H1 (cell line): ENCODE data around the gene UMAD1. TPM values are rescaled to one million over a fixed set of nuclear protein-coding genes. Genes with fewer than 3 reads are reported as not detected.

Experiments
- CTCF ChIA-PET: fragments of 300-600 bp; sonication (Branson Sonifier 250); formaldehyde crosslinking; loops from one replicate; lab custom pipeline; 2021; ENCODE audit not compliant: partially characterized antibody; lab: Charles Lee
- POLR2A ChIA-PET: fragments of 300-600 bp; sonication (Branson Sonifier 250); formaldehyde crosslinking; loops from one replicate; lab custom pipeline; 2021; ENCODE audit warnings: inconsistent platforms; ENCODE audit not compliant: partially characterized antibody; lab: Charles Lee
- DNase-seq, 2 experiments: peaks; one replicate each; pipeline versions ENCODE4 v3.0.0 to v3.0.0-alpha.2; 2010 to 2022; ENCODE audit warnings: low spot score in 2 of 2, low read depth in 1 of 2, mixed read lengths in 1 of 2
- FAIRE-seq: peaks from 2 replicates; lab custom pipeline; 2011; peaks lifted over from hg19 to GRCh38; lab: Jason Lieb, UNC
- H2AFZ ChIP-seq: 2 replicates; pipeline ENCODE4 v1.8.1; 2012; ENCODE audit warnings: low read length, inconsistent platforms
- H2AK5ac ChIP-seq: 2 replicates; pipeline ENCODE4 v1.6.1; 2013; ENCODE audit warnings: low read depth, low read length
- H2BK120ac ChIP-seq: replicated peaks from 2 replicates; pipeline ENCODE3; 2013; ENCODE audit warnings: low read depth, low read length, inconsistent platforms
- H2BK12ac ChIP-seq: 2 replicates; pipeline ENCODE4 v1.6.1; 2013; ENCODE audit warnings: low read depth, low read length
- H2BK15ac ChIP-seq: 2 replicates; pipeline ENCODE4 v1.6.1; 2013; ENCODE audit warnings: low read length
- H2BK20ac ChIP-seq: 2 replicates; pipeline ENCODE4 v1.6.1; 2013; ENCODE audit warnings: low read length
- H2BK5ac ChIP-seq: 2 replicates; pipeline ENCODE4 v1.6.1; 2013; ENCODE audit warnings: low read depth, low read length
- H3K14ac ChIP-seq: 2 replicates; pipeline ENCODE4 v1.6.1; 2013; ENCODE audit warnings: inconsistent platforms; ENCODE audit not compliant: insufficient read length
- H3K18ac ChIP-seq: 2 replicates; pipeline ENCODE4 v1.6.1; 2013; ENCODE audit warnings: low read length; ENCODE audit errors: extremely low read depth
- H3K23ac ChIP-seq: 2 replicates; pipeline ENCODE4 v1.6.1; 2013; ENCODE audit warnings: inconsistent platforms; ENCODE audit not compliant: insufficient read length
- H3K23me2 ChIP-seq: 2 replicates; pipeline ENCODE4 v1.6.1; 2013; ENCODE audit warnings: low read depth, low read length
- H3K27ac ChIP-seq: 2 replicates; pipeline ENCODE4 v1.6.1; 2011; ENCODE audit warnings: low read depth, low read length, inconsistent platforms
- H3K27me3 ChIP-seq, 4 experiments: replicated peaks in 1 of 4; 1 replicate in 1 of 4; 2 replicates in 3 of 4; pipeline versions ENCODE4 v1.6.1 to v1.8.1; 2011 to 2013; ENCODE audit warnings: low read length in 3 of 4, mild to moderate bottlenecking in 3 of 4, inconsistent platforms in 2 of 4, mixed read lengths in 2 of 4, moderate library complexity in 1 of 4; ENCODE audit not compliant: control insufficient read depth in 3 of 4, insufficient read depth in 3 of 4; ENCODE audit errors: extremely low read depth in 1 of 4
- H3K36me3 ChIP-seq, 4 experiments: 2 replicates each; pipeline versions ENCODE4 v1.6.1 to v1.8.1; 2011 to 2013; ENCODE audit warnings: mild to moderate bottlenecking in 4 of 4, low read length in 3 of 4, moderate library complexity in 2 of 4, control low read depth in 1 of 4, inconsistent platforms in 1 of 4; ENCODE audit not compliant: insufficient read depth in 4 of 4, control insufficient read depth in 2 of 4
- H3K4ac ChIP-seq: replicated peaks from 2 replicates; pipeline ENCODE3; 2013; ENCODE audit warnings: low read length, low read depth, mixed read lengths, inconsistent platforms; ENCODE audit not compliant: insufficient read length
- H3K4me1 ChIP-seq, 4 experiments: replicated peaks in 1 of 4; 1 replicate in 1 of 4; 2 replicates in 3 of 4; pipeline versions ENCODE4 v1.6.1 to v1.8.1; 2011 to 2013; ENCODE audit warnings: low read length in 3 of 4, inconsistent platforms in 2 of 4, mixed read lengths in 1 of 4; ENCODE audit not compliant: insufficient read depth in 4 of 4, control insufficient read depth in 3 of 4
- H3K4me2 ChIP-seq, 2 experiments: 2 replicates each; pipeline versions ENCODE4 v1.6.1 to v1.8.1; 2011 to 2013; ENCODE audit warnings: low read depth in 2 of 2, low read length in 2 of 2, control low read depth in 1 of 2, inconsistent platforms in 1 of 2, mild to moderate bottlenecking in 1 of 2; ENCODE audit not compliant: insufficient read depth in 1 of 2
- H3K4me3 ChIP-seq, 4 experiments: fragments of 200-600, 300-600 bp in 1 of 4; sonication (generic), shearing (Covaris generic), sonication (Bioruptor Twin) in 1 of 4; 2 replicates each; pipeline versions ENCODE4 v1.5.1 to v1.8.1; 2011 to 2016; ENCODE audit warnings: low read length in 4 of 4, low read depth in 3 of 4, control low read depth in 2 of 4, inconsistent platforms in 2 of 4, mild to moderate bottlenecking in 2 of 4, mixed read lengths in 1 of 4, moderate library complexity in 1 of 4; ENCODE audit not compliant: insufficient read depth in 2 of 4; ENCODE audit errors: extremely low read depth in 1 of 4
- H3K56ac ChIP-seq: replicated peaks from 2 replicates; pipeline ENCODE3; 2013; ENCODE audit warnings: low read depth, mild to moderate bottlenecking, mixed read lengths, low read length, inconsistent platforms; ENCODE audit not compliant: insufficient read length
- H3K79me1 ChIP-seq: 2 replicates; pipeline ENCODE4 v1.6.1; 2013; ENCODE audit warnings: low read depth, low read length, control low read depth
- H3K79me2 ChIP-seq, 2 experiments: 2 replicates each; pipeline versions ENCODE4 v1.6.1 to v1.8.1; 2012 to 2013; ENCODE audit warnings: low read length in 2 of 2, mild to moderate bottlenecking in 2 of 2, inconsistent platforms in 1 of 2; ENCODE audit not compliant: insufficient read depth in 2 of 2, control insufficient read depth in 1 of 2
- H3K9ac ChIP-seq, 4 experiments: replicated peaks in 1 of 4; 1 replicate in 1 of 4; 2 replicates in 3 of 4; pipeline versions ENCODE4 v1.6.1 to v1.8.1; 2011 to 2013; ENCODE audit warnings: low read depth in 3 of 4, low read length in 3 of 4, control low read depth in 2 of 4, mild to moderate bottlenecking in 2 of 4, moderate library complexity in 2 of 4, inconsistent platforms in 1 of 4; ENCODE audit errors: extremely low read depth in 1 of 4
- H3K9me3 ChIP-seq, 2 experiments: 2 replicates each; pipeline versions ENCODE4 v1.6.1 to v1.8.1; 2012 to 2013; ENCODE audit warnings: mild to moderate bottlenecking in 2 of 2, moderate library complexity in 2 of 2, control low read depth in 1 of 2, inconsistent platforms in 1 of 2, low read depth in 1 of 2, low read length in 1 of 2, mixed read lengths in 1 of 2; ENCODE audit not compliant: insufficient read depth in 2 of 2
- H4K20me1 ChIP-seq, 2 experiments: replicated peaks in 1 of 2; 2 replicates each; pipeline versions ENCODE3 to v1.8.1; 2011 to 2013; ENCODE audit warnings: inconsistent platforms in 2 of 2, low read length in 2 of 2, mild to moderate bottlenecking in 1 of 2; ENCODE audit not compliant: insufficient read depth in 2 of 2, control insufficient read depth in 1 of 2
- H4K5ac ChIP-seq: 2 replicates; pipeline ENCODE4 v1.6.1; 2013; ENCODE audit warnings: low read length, low read depth, mixed read lengths, inconsistent platforms; ENCODE audit not compliant: insufficient read length
- H4K8ac ChIP-seq: 2 replicates; pipeline ENCODE4 v1.8.0; 2013; ENCODE audit warnings: mild to moderate bottlenecking, moderate library complexity, low read length, inconsistent platforms; ENCODE audit not compliant: insufficient read depth; ENCODE audit errors: extremely low read depth
- H4K91ac ChIP-seq: replicated peaks from 2 replicates; pipeline ENCODE3; 2013; ENCODE audit warnings: low read length, mixed read lengths, inconsistent platforms; ENCODE audit not compliant: insufficient read length
- CHD7 ChIP-seq: fragments of 300-600 bp; sonication (generic); IDR thresholded peaks from 2 replicates; pipeline ENCODE4 v1.7.1; 2012; ENCODE audit warnings: low read length, moderate library complexity, mild to moderate bottlenecking, inconsistent platforms; ENCODE audit not compliant: insufficient replicate concordance
- WGBS, 2 experiments: shearing (Covaris generic) in 1 of 2; methylation state at CpG; one replicate each; pipeline versions ENCODE4 v1.1.6 to v1.1.7; 2013 to 2015; ENCODE audit warnings: low lambda C conversion rate in 2 of 2, mixed read lengths in 2 of 2, inconsistent platforms in 1 of 2, low coverage in 1 of 2, missing lambda C conversion rate in 1 of 2; ENCODE audit not compliant: insufficient replicate concordance in 2 of 2, insufficient coverage in 1 of 2, insufficient read length in 1 of 2; ENCODE audit errors: extremely low coverage in 1 of 2, missing lambda C conversion rate in 1 of 2; 5-methylcytosine and 5-hydroxymethylcytosine counted together
- polyA plus RNA-seq, 7 experiments: library from polyadenylated mRNA; depleted of rRNA in 3 of 7; stranded (reverse) in 5 of 7; unstranded in 2 of 7; fragments of >200 nt in 5 of 7; fragments of 200-250 nt in 2 of 7; gene quantifications; 1 replicate in 5 of 7; 2 replicates in 1 of 7; 4 replicates in 1 of 7; pipeline versions ENCODE4 v1.2.1 to v1.2.3, GENCODE V29; 2011 to 2013; ENCODE audit warnings: missing spikeins in 2 of 7, mixed read lengths in 2 of 7
- total RNA-seq: library from RNA; stranded (reverse); fragmentation: NEBNext Ultra II Directional; extraction: Animal tissue kit (Norgen Biotek cat#: 25700); gene quantifications from 2 replicates; pipeline ENCODE4 v1.2.1, GENCODE V29; 2021

Gene UMAD1
- total and polyA plus RNA-seq, 2 of the 8 experiments (the other 6 are each of a cell fraction or from before 2014, with no cell fraction given) = 10.4 to 12.3 TPM

GRCh38 chr7:7843972-7844371 lies 203.4 kb downstream of the UMAD1 start:
- no peaks in the 10 kb centered on the region for H3K23me2 ChIP-seq
- no peak overlapping the region for H4K91ac ChIP-seq
- no peaks in the 10 kb centered on the region for H4K20me1 ChIP-seq
- no peak overlapping the region for H3K4me2 ChIP-seq
- no peak overlapping the region for H3K9ac ChIP-seq
- H2AFZ ChIP-seq = no peak overlapping the region
- H3K9me3 ChIP-seq = no peaks in the 10 kb centered on the region
- no peaks in the 10 kb centered on the region for H3K79me1 ChIP-seq
- no peak overlapping the region for H2BK15ac ChIP-seq
- no peak overlapping the region for H3K4me3 ChIP-seq
- no peak overlapping the region for H3K56ac ChIP-seq
- no peaks in the 10 kb centered on the region for H3K27me3 ChIP-seq
- H3K4me1 ChIP-seq = no peaks in the 10 kb centered on the region
- no peak overlapping the region for H3K23ac ChIP-seq
- H2BK20ac ChIP-seq = no peak overlapping the region
- FAIRE-seq (no peak), DNase-seq (no peak)
- no peak overlapping the region for H3K18ac ChIP-seq
- H3K4ac ChIP-seq = no peak overlapping the region
- no peak overlapping the region for H3K14ac ChIP-seq
- no peaks in the 10 kb centered on the region for H3K36me3 ChIP-seq
- no peak overlapping the region for H4K5ac ChIP-seq
- no peak overlapping the region for H4K8ac ChIP-seq
- CTCF ChIA-PET = no interaction called here
- H2BK120ac ChIP-seq = no peak overlapping the region
- no peak overlapping the region for H2AK5ac ChIP-seq
- H3K79me2 ChIP-seq = no peaks in the 10 kb centered on the region
- 82% methylated on average over 5 of the region's 5 CpGs; no CpG with 5 or more reads in 1 of the 2 experiments for WGBS, 2 experiments
- POLR2A ChIA-PET = no interaction called here
- no peak overlapping the region for H2BK5ac ChIP-seq
- no peak overlapping the region for H2BK12ac ChIP-seq
- H3K27ac ChIP-seq = no peak overlapping the region
- TF ChIP-seq CHD7 = no peak
